GM13977 (cell line): Measurements from ENCODE around the gene VWC2.

Experiments
- DNase-seq: peaks from one replicate; pipeline ENCODE4 v3.0.0; 2012; ENCODE audit warnings: low spot score
- in situ Hi-C: fragments of 300-500 bp; cut with MboI; formaldehyde crosslinking; loops from one replicate; pipeline ENCODE4 v1.12.0; 2022; ENCODE audit warnings: low sequenced_read_pairs, low pct_unique_long_range_greater_than_20kb, mixed read lengths, inconsistent platforms; ENCODE audit not compliant: unreplicated experiment
- TF ChIP-seq, protein P1 (sequence below): IDR thresholded peaks from 2 replicates; pipeline ENCODE4 v1.5.1; 2012; ENCODE audit warnings: mild to moderate bottlenecking, control low read depth; ENCODE audit not compliant: insufficient read depth; ENCODE audit errors: extremely low read depth, missing control alignments

The VWC2 gene

DNA sequence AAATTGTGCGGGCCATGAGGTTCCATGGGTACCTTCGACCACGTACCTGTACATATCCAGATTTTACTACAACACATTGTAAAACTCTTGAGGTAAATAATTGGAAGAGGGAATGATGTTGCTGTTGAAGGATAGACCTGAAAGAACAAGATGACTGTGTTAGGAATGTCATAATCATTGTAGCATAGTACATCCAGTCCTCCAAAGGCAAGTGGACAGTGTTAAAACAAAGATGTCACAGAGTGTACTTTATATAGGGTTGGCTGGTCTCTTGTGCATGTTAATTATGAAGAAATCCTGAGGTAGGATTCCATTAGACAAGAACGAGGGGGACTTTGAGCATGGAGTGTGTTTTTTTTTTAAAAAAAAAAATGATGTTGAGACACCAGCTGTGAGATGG is 30.4 kb downstream of the VWC2 start:
- TF ChIP-seq, protein P1, sequence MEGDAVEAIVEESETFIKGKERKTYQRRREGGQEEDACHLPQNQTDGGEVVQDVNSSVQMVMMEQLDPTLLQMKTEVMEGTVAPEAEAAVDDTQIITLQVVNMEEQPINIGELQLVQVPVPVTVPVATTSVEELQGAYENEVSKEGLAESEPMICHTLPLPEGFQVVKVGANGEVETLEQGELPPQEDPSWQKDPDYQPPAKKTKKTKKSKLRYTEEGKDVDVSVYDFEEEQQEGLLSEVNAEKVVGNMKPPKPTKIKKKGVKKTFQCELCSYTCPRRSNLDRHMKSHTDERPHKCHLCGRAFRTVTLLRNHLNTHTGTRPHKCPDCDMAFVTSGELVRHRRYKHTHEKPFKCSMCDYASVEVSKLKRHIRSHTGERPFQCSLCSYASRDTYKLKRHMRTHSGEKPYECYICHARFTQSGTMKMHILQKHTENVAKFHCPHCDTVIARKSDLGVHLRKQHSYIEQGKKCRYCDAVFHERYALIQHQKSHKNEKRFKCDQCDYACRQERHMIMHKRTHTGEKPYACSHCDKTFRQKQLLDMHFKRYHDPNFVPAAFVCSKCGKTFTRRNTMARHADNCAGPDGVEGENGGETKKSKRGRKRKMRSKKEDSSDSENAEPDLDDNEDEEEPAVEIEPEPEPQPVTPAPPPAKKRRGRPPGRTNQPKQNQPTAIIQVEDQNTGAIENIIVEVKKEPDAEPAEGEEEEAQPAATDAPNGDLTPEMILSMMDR: no peak
- in situ Hi-C loops: no loop called here
- DNase-seq: no peak

DNA sequence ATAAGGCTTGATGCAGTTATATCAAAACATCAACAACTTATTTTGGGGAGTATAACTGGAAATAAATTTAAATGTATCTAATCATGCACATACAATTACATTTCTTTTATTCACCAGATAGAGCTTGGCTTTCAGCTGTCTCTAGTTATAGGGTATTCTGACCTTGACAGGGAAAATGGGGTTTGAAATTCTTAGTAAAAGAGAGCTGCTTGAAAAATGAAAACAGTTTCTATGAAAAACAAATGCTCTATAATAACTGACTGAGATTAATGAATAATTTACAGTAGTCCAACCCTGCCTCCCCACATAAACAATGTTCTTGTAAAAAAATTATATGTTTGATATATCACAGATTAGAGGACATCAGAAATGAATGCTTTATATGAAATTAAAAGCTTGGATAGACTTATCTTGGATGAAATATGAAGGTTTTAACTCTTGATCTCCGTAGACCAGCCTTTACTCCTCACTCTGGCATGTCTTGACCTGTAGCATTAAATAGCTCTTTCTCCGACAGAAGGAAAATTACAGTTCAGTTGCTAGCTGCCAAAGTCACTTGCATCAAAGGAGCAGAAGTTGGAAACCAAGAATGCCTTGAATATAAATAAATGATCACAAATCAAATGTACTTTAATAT is 32.1 kb downstream of the VWC2 start:
- DNase-seq: no peak
- TF ChIP-seq, protein P1: no peak
- in situ Hi-C loops: no loop called here

DNA sequence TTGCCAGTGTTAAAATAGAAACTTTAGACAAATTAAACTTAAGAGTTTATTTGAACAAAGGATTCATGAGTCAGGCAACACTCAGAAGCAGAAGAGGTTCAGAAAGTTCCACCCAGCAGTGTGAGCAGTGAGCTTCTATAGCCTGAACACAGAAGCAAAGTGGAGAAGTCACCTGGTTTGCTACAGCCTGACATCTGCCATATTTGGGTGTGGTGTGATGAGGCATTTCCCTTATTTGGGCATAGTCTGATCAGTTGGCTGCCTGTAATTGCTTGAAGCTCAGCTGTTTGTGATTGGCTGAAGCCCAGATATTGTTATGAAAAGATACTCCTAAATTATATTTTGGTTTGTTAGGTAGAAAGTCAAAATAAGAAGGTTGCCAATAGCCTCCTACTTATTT is 39.1 kb downstream of the VWC2 start:
- TF ChIP-seq, protein P1: no peak
- DNase-seq: no peak
- in situ Hi-C loops: no loop called here

DNA sequence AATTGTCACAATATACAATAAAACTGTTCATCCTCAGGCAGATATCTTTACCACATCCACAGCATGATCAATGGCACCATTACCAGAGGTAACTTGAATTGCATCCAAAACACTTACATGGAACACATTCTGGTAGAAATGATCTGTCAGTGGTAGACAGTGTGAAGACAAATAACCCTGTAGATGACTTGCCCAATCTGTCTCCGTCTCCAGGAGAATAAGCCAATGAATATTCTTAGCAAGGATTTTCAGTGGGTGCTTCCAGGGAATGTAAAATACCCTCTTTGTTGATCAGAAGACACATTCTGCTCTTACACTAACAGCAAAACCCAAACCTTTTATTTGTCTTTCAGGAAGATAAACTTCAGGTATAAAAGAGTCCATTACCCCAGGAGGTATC is 43.8 kb downstream of the VWC2 start:
- TF ChIP-seq, protein P1: no peak
- in situ Hi-C loops: no loop called here
- DNase-seq: no peak

DNA sequence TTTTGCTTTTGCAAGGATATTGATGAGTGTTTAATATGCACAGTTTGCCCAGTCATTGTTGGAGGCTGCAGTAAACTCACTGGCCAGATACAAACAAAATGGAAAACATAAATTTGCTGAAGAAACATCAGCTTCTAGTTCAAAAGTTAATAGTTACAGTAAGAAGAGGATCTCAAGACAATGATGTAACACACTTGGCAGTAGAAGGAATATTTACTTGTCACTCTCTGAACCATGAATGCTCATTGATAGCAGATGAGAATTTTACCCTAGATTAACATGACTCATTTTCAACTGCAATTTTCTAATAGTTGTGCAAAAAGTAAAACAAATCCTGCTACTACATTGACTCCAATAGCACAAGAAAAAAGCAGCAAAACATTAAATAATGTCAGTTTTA is 47.7 kb downstream of the VWC2 start:
- in situ Hi-C loops: no loop called here
- DNase-seq: no peak
- TF ChIP-seq, protein P1: no peak

DNA sequence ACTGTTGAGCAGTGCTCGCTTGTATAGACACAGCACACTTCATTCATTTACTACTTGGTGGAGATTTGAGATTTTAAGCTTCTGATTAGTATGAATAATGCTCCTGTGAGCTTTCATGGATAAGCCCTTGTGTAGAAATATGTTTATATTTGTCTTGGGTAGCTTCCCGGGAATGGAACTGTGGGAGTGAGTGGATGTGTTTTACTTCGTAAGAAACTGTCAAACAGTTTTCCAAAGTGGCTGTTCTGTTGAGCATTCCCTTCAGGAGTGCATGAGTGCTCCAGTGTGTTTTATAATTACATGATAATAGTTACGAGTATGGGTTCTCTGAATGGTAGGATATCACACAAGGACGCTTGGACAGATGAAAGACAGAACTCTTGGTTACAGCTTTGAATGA is 49.4 kb downstream of the VWC2 start:
- no peak for DNase-seq
- in situ Hi-C loops: no loop called here
- TF ChIP-seq, protein P1: no peak
